Thyroid gland (tissue), 4 donors: ENCODE measurements around the gene PSMD1.

Source experiments
- POLR2A ChIP-seq, 2 donors: fragments of 450-650 bp; IDR thresholded peaks; one replicate each; pipeline ENCODE4 v1.6.1; 2017; ENCODE audit warnings: antibody characterized with exemption in 2 of 2, mild to moderate bottlenecking in 2 of 2, moderate library complexity in 1 of 2
- TF ChIP-seq, protein P1 (sequence below), 6 experiments: fragments of 200-600 bp in 3 of 6; fragments of 450-650 bp in 3 of 6; sonication (generic) in 3 of 6; IDR thresholded peaks; one replicate each; pipeline ENCODE4 v1.5.1; 2016 to 2019; ENCODE audit warnings: antibody characterized with exemption in 6 of 6, mild to moderate bottlenecking in 2 of 6, inconsistent platforms in 1 of 6, moderate library complexity in 1 of 6

- TF ChIP-seq, protein P1, sequence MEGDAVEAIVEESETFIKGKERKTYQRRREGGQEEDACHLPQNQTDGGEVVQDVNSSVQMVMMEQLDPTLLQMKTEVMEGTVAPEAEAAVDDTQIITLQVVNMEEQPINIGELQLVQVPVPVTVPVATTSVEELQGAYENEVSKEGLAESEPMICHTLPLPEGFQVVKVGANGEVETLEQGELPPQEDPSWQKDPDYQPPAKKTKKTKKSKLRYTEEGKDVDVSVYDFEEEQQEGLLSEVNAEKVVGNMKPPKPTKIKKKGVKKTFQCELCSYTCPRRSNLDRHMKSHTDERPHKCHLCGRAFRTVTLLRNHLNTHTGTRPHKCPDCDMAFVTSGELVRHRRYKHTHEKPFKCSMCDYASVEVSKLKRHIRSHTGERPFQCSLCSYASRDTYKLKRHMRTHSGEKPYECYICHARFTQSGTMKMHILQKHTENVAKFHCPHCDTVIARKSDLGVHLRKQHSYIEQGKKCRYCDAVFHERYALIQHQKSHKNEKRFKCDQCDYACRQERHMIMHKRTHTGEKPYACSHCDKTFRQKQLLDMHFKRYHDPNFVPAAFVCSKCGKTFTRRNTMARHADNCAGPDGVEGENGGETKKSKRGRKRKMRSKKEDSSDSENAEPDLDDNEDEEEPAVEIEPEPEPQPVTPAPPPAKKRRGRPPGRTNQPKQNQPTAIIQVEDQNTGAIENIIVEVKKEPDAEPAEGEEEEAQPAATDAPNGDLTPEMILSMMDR (IDR thresholded peaks at IDR 0.05): no peak
- no peak for TF ChIP-seq POLR2A (IDR thresholded peaks at IDR 0.05)
These were observed 7.2 kb upstream of the PSMD1 start for GRCh38 chr2:231049286-231050017.
